Measurements from ENCODE around the gene CREB5. TPM values are rescaled to one million over a fixed set of nuclear protein-coding genes. Genes with fewer than 3 reads are reported as not detected.

Gene CREB5
- total and polyA plus RNA-seq, 2 experiments from 2014 or later = 2.4 to 4.4 TPM

- no peak for ATAC-seq
- no peak for DNase-seq (ENCODE audit: low spot score)
- TF ChIP-seq EZH2 (IDR thresholded peaks at IDR 0.05; ENCODE audit: low read depth, unreplicated experiment) = no peak
- TF ChIP-seq JUNB (IDR thresholded peaks at IDR 0.05; ENCODE audit: unreplicated experiment) = no peak
- no peak for TF ChIP-seq POLR2AphosphoS5 (IDR thresholded peaks at IDR 0.05; ENCODE audit: low read depth)
- no peak for TF ChIP-seq NANOG (IDR thresholded peaks at IDR 0.05; ENCODE audit: borderline replicate concordance)
- no peak for TF ChIP-seq ZNF331 (CRISPR knock-in tag; IDR thresholded peaks at IDR 0.05; ENCODE audit: low read depth)
- no peak for TF ChIP-seq STAT1 (IDR thresholded peaks at IDR 0.05; ENCODE audit: unreplicated experiment)
- TF ChIP-seq ZNF462 (CRISPR knock-in tag; IDR thresholded peaks at IDR 0.05) = no peak
- Histone ChIP-seq H3K9me2 (ENCODE audit: insufficient read depth) (no peaks in the 10 kb centered on the region), H3K4me3 (no peak overlapping the region), H3K4me1 (ENCODE audit: insufficient read depth) (no peaks in the 10 kb centered on the region), H3K4me2 (no peak overlapping the region), H2AFZ (no peak overlapping the region), H3F3A (replicated peaks; ENCODE audit: low read depth) (no peaks in the 10 kb centered on the region), H3K79me2 (replicated peaks; ENCODE audit: insufficient read depth) (no peaks in the 10 kb centered on the region), H4K20me1 (replicated peaks; ENCODE audit: insufficient read depth) (no peaks in the 10 kb centered on the region), H3K36me3 (ENCODE audit: insufficient read depth) (no peaks in the 10 kb centered on the region), H3K27me3 (ENCODE audit: insufficient read depth) (no peaks in the 10 kb centered on the region), H3K27ac (ENCODE audit: low read depth) (no peak overlapping the region)
- Mint-ChIP-seq H3K27me3 (ENCODE audit: insufficient read depth, low read depth, poor library complexity) (peaks cover 1% of the 10 kb centered on the region), H3K36me3 (ENCODE audit: low read depth) (no peaks in the 10 kb centered on the region), H3K27ac (no peak overlapping the region), H3K4me3 (no peak overlapping the region), H3K9me3 (no peaks in the 10 kb centered on the region), H3K4me1 (no peaks in the 10 kb centered on the region)
Observed at GRCh38 chr7:28587211-28587610, 174.9 kb downstream of the CREB5 start.

- Histone ChIP-seq H2AFZ (peak overlapping the region; percentile 30; the same call in 1 of the 2 replicates), H3K36me3 (ENCODE audit: insufficient read depth) (no peaks in the 10 kb centered on the region), H3K79me2 (replicated peaks; ENCODE audit: insufficient read depth) (no peaks in the 10 kb centered on the region), H3K27me3 (ENCODE audit: insufficient read depth) (no peaks in the 10 kb centered on the region), H3K9me2 (ENCODE audit: insufficient read depth) (no peaks in the 10 kb centered on the region), H3F3A (replicated peaks; ENCODE audit: low read depth) (no peaks in the 10 kb centered on the region), H3K4me1 (ENCODE audit: insufficient read depth) (no peaks in the 10 kb centered on the region), H3K4me3 (no peak overlapping the region), H3K4me2 (no peak overlapping the region), H3K27ac (ENCODE audit: low read depth) (no peak overlapping the region), H4K20me1 (replicated peaks; ENCODE audit: insufficient read depth) (no peaks in the 10 kb centered on the region)
- ATAC-seq (no peak), DNase-seq (ENCODE audit: low spot score) (no peak)
- Mint-ChIP-seq H3K4me1 (no peaks in the 10 kb centered on the region), H3K27ac (no peak overlapping the region), H3K36me3 (ENCODE audit: low read depth) (no peaks in the 10 kb centered on the region), H3K4me3 (no peak overlapping the region), H3K9me3 (no peaks in the 10 kb centered on the region), H3K27me3 (ENCODE audit: insufficient read depth, low read depth, poor library complexity) (peaks cover 1% of the 10 kb centered on the region)
- no peak for TF ChIP-seq ZNF462 (CRISPR knock-in tag; IDR thresholded peaks at IDR 0.05)
Observed at GRCh38 chr7:28588602-28589001, 176.3 kb downstream of the CREB5 start.
